Nephron progenitor cell (in vitro differentiated cells): ENCODE measurements around the gene MAML2.

Source experiments
- DNase-seq: peaks from one replicate; pipeline ENCODE4 v3.0.0; 2021
- H3K27ac Mint-ChIP-seq: 2 replicates; pipeline ENCODE4 v1.8.0; 2021; ENCODE audit warnings: mild to moderate bottlenecking, moderate library complexity, mixed read lengths
- H3K27me3 Mint-ChIP-seq: 2 replicates; pipeline ENCODE4 v1.8.0; 2021; ENCODE audit warnings: mild to moderate bottlenecking, low read depth, mixed read lengths; ENCODE audit not compliant: poor library complexity
- H3K36me3 Mint-ChIP-seq: 2 replicates; pipeline ENCODE4 v1.8.0; 2021; ENCODE audit warnings: low read depth, mixed read lengths
- H3K4me1 Mint-ChIP-seq: 2 replicates; pipeline ENCODE4 v1.8.0; 2021; ENCODE audit warnings: mixed read lengths
- H3K4me3 Mint-ChIP-seq: 2 replicates; pipeline ENCODE4 v1.8.0; 2021; ENCODE audit warnings: mild to moderate bottlenecking, moderate library complexity, mixed read lengths
- H3K9me3 Mint-ChIP-seq: 2 replicates; pipeline ENCODE4 v1.8.0; 2021; ENCODE audit warnings: mild to moderate bottlenecking, moderate library complexity, mixed read lengths
- CTCF ChIP-seq: fragments of 200-600 bp; sonication (generic); IDR thresholded peaks from 2 replicates; pipeline ENCODE4 v1.5.0; 2021; ENCODE audit warnings: antibody characterized with exemption

MAML2 gene

DNA sequence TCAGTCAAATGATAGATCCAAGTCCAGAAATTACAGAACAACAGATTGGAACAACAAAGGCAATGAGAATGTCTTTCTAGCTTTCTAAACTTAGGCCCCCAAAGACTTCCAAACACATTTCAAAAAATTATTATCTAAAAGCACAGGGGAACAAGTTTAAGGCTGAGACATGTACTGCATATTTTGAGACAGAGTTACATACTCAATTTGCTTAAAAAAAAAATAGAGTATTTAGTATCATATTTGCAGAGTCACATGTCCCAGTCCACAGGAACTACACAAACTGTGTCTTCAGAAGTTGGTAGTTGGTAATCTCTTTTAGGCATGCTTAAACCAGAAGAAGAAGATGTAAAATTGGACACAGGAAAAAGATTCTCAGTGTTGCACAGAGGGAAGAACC, 127.2 kb downstream of the MAML2 start:
- Mint-ChIP-seq H3K36me3 (peaks cover 6% of the 10 kb centered on the region), H3K4me3 (no peak overlapping the region), H3K4me1 (peaks cover 90% of the 10 kb centered on the region), H3K9me3 (no peaks in the 10 kb centered on the region), H3K27me3 (no peaks in the 10 kb centered on the region), H3K27ac (peak overlapping the region; percentile 94)
- no peak for TF ChIP-seq CTCF
- DNase-seq, result no peak

DNA sequence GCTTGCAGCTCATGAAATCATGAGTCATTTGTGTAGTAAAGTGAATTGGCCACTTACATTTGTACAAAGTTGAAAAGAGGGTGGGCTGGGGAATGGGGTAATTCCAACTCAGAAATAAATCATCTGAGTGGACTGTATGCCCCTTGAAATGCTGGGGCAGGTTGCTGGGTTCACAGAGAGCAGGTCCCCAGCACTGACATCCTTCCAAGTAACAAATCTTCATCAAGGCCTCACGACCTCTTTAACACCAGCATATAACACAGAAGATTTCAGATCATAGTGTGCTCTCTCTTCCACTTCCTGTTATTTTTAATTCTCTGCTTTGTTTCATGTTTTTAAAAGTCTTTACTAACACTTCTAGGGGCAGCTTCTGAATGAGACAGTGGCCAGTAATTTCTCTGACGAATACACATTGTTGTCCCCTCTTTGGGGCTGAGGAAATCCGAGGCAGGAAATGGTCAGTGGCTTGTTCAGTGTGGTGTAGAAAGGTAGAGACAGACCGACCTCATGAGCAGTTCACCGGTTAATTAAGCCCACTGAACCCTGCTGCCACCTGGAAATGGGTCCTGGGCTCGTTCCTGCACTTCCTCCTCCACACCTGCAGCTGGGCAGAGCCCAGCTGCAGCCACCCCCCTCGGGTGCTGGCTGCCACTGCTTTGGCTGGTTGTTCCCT, 127.7 kb downstream of the MAML2 start:
- H3K27ac Mint-ChIP-seq, result peak overlapping the region; percentile 94
- H3K4me3 Mint-ChIP-seq, result peak overlapping the region; percentile 4
- no peaks in the 10 kb centered on the region for H3K9me3 Mint-ChIP-seq

DNA sequence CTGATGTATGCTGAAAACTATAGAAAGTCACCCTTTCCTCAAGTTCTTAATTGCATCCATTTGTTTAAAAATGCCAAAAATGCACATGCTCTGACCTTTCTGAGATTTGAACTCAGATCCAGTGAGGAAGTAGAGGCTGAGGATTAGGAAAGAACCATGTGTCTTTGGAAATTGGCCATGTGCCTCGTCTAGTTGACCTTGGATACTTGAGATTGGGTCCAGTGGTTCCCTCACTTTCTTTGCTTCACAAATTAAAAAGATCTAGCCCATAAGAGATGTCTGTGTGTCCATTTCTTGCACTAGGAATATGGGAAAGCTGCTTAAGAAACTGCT, 128.3 kb downstream of the MAML2 start:
- Mint-ChIP-seq H3K36me3 (peaks cover 6% of the 10 kb centered on the region), H3K4me3 (peak overlapping the region; percentile 4), H3K9me3 (no peaks in the 10 kb centered on the region), H3K4me1 (peaks cover 80% of the 10 kb centered on the region), H3K27ac (peak overlapping the region; percentile 94), H3K27me3 (no peaks in the 10 kb centered on the region)
- TF ChIP-seq CTCF, result no peak
- DNase-seq, result no peak

More for the DNA sequence above, 127.7 kb downstream of the MAML2 start:
- Mint-ChIP-seq H3K4me1 (peaks cover 85% of the 10 kb centered on the region), H3K27me3 (no peaks in the 10 kb centered on the region), H3K36me3 (peaks cover 6% of the 10 kb centered on the region)
- no peak for TF ChIP-seq CTCF
- DNase-seq, result peak; percentile 19

GRCh38 chr11:96213500-96213899, 129.5 kb downstream of the MAML2 start:
- Mint-ChIP-seq H3K27ac (peak overlapping the region; percentile 64), H3K27me3 (no peaks in the 10 kb centered on the region), H3K36me3 (no peaks in the 10 kb centered on the region), H3K9me3 (no peaks in the 10 kb centered on the region), H3K4me1 (peaks cover 82% of the 10 kb centered on the region), H3K4me3 (no peak overlapping the region)
- no peak for DNase-seq
- TF ChIP-seq CTCF, result no peak

DNA sequence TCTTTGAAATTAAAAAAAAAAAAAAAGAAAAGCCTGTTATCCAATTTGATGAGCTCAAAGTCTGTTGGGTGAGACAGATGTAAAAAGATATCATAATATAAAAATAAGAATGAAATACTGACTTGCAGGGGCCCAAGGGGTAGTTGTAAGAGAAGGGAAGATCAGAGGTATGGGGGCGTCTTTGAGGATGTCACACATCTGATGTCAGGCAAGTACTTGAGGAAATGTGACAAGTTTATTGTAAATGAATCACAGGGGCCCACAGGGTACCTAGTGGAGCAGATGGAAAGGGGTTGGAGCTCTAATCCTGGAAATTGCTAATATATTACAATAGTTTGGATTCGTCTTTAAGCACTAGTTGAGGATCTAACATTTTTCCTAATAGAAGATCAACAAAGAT, 131.6 kb downstream of the MAML2 start:
- no peaks in the 10 kb centered on the region for H3K9me3 Mint-ChIP-seq
- H3K4me3 Mint-ChIP-seq, result peak overlapping the region; percentile 8
- TF ChIP-seq CTCF, result no peak
- H3K27ac Mint-ChIP-seq, result peak overlapping the region; percentile 89
- H3K4me1 Mint-ChIP-seq, result peaks cover 82% of the 10 kb centered on the region
- no peaks in the 10 kb centered on the region for H3K36me3 Mint-ChIP-seq
- H3K27me3 Mint-ChIP-seq, result no peaks in the 10 kb centered on the region
- no peak for DNase-seq
